GM12801 (cell line): ENCODE results near the gene RBMX2.

Experiments
- CTCF ChIP-seq: IDR thresholded peaks from one replicate; pipeline ENCODE4 v1.5.1; 2011; ENCODE audit warnings: control low read depth; ENCODE audit not compliant: insufficient read length; ENCODE audit errors: extremely low read depth

Gene RBMX2

GRCh38 chrX:130402208-130402684 is 459 bp downstream of the RBMX2 start:
- TF ChIP-seq CTCF: no peak

- no peak for TF ChIP-seq CTCF
These were observed 11.6 kb downstream of the RBMX2 start for GRCh38 chrX:130413415-130413814.

GRCh38 chrX:130414800-130415199 is 13.0 kb downstream of the RBMX2 start:
- no peak for TF ChIP-seq CTCF

- TF ChIP-seq CTCF: no peak
These were observed 13.4 kb downstream of the RBMX2 start for GRCh38 chrX:130415201-130415600.

- TF ChIP-seq CTCF: no peak
These were observed 15.0 kb downstream of the RBMX2 start for GRCh38 chrX:130416785-130417184.

- TF ChIP-seq CTCF: no peak
These were observed 16.3 kb downstream of the RBMX2 start for GRCh38 chrX:130418066-130418465.

GRCh38 chrX:130418740-130419139 is 17.0 kb downstream of the RBMX2 start:
- TF ChIP-seq CTCF: no peak

- TF ChIP-seq CTCF: no peak
These were observed 17.5 kb downstream of the RBMX2 start for GRCh38 chrX:130419263-130419662.
